Activated T-cell treated with anti-CD3 and anti-CD28 coated beads for 48 hours (primary cell): ENCODE results near the gene PRR20G.

Experiments used
- DNase-seq: peaks from one replicate; pipeline ENCODE4 v3.0.0-alpha.2; 2020; ENCODE audit warnings: low read depth

Gene PRR20G

GRCh38 chr3:127263586-127264231 is 24.1 kb downstream of the PRR20G start:
- DNase-seq, result no peak

- no peak for DNase-seq
Observed at GRCh38 chr3:127263037-127263436, 24.8 kb downstream of the PRR20G start.

GRCh38 chr3:127262533-127262932 is 25.3 kb downstream of the PRR20G start:
- DNase-seq, result no peak

GRCh38 chr3:127261925-127262324 is 25.9 kb downstream of the PRR20G start:
- no peak for DNase-seq

DNA sequence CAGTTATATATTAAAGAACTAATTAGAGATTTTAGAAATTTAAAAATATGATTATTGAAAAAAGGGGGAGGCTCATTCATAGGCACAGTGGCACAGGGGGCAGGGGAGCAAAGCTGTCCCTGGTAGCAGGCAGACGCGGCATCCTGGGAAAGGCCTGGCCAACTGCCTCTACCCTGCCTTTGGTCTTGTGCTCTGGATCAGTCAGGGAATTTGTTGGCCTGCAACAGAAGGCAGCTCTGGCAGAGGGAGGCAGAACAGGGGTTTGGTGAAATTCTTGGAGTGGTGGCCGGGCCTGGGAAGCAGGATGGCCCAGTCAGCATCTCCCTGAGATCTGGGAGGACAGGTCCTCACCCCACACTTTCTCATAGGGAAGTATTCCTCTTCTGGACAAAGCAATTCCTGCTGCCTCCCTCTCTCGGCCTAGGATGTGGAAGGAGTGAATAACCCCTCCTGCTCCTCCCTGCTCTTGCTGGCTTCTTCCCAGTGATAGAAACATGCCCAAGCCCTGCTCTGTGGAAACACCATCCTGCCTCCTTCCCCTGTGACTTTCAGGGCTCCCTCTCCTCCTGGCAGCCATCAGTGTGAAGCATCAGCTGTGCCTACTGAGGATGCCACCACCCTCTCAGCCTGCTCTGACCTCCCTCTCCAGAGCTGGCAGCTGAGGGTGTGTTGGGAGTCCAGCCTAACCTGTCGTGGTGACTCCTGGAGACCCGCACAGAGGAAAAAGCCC is 26.9 kb downstream of the PRR20G start:
- no peak for DNase-seq

DNA sequence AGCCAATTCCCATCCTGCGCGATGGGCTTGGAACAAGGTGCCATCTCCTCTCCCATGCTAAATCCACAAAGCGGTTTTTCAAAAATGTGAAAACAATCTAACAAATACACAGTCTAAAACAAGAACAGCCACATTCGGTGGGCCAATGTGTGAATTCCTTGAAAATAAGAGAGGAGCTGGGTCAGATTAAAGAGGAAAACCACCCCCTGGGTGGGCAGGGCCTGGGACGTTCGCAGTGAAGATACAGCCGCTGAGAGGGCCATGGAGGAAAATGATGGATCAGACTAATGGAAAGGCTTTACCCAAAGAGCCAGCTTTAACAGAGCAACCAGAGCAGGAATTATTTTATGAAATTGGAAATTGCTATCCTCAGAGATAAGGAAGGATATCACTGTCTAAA is 27.4 kb downstream of the PRR20G start:
- no peak for DNase-seq

- DNase-seq, result no peak
Observed at GRCh38 chr3:127259882-127260281, 28.0 kb downstream of the PRR20G start.

GRCh38 chr3:127258733-127259132 is 29.1 kb downstream of the PRR20G start:
- DNase-seq, result no peak

DNA sequence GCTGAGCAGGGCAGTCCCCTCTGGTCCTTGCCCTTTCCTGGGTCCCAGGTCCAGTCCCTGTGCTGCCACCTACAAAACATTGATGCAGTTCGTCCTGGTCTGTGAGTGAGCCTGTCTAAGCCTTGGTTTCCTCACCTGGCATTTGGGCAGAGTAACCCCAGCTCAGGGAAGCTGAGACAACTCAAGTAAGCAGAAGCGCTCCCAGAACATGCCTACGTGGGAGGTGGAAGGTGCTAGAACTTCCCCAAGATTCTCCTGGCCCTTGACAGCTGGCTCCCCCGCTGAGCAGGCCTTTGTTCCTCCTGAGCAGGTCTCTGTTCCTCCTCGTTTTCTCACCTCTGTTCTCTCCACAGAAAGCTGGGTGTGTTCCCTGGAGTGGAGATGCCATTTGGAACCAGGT is 30.5 kb downstream of the PRR20G start:
- DNase-seq, result no peak

DNA sequence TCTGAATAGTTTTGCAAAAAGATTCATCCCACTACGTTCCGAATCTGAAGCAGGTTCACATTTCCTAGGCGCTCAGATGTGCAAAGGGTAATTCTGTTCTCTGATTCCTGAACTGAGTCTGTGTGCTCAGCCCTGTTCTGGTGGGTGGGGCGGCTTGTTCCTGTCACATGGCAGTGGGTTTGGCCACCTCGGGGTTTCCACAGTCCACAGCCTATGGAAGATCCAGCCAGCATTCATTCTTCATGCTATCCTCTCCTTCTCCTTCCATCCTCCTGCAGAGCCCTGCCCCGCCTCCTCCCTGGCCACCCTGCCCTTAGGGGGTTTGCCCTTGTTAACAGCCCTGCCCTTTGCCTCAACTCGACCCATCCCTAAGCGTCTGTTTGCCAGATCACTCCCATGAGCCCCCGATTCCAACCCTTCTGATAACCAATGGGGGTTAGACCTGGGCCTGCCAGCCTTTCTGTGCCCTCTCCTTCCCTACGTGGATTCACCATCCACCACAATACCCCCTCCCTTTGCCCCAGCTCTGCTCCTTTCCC is 31.0 kb downstream of the PRR20G start:
- no peak for DNase-seq

DNA sequence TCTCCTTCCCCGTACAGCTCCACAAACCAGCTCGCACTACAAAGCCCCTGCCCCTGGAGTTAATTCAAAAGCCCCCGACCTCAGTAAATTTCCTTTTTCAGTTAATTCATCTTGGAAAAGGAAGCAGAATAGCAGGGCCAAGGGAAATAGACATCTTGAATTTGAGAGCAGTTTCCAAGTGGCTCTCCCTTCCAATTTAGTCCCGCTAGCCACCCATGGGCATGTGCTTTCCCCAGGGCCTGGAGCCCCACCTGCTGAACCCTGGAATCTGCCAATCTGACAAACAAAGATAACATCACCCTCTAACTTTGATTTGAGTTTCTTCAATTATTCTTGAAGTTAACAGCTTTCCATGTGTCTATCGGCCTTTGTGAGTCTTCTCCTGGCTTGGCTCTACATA is 31.7 kb downstream of the PRR20G start:
- no peak for DNase-seq

- DNase-seq, result no peak
Observed at GRCh38 chr3:127255516-127255915, 32.3 kb downstream of the PRR20G start.

DNA sequence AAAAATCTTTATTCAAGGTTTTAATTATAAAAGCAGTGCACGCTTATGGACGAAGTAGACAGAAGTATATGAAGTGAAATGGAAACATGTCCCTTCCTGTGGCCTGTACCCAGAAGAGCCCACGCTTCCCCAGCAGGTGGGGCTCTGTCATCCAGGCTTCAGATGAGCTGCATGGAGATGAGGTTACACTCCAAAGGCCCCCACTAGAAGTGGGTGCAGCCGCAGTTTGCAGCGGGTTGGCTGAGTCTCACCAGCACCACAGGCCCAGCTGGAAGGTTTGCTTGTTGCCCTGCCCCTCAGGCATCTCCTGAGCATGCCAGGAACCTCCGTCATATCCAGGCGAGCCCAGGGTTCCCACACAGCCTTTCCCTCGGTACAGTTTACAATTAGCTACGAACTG is 33.1 kb downstream of the PRR20G start:
- DNase-seq, result no peak

GRCh38 chr3:127254033-127254644 is 33.7 kb downstream of the PRR20G start:
- DNase-seq, result no peak

- DNase-seq, result no peak
Observed at GRCh38 chr3:127253491-127253890, 34.4 kb downstream of the PRR20G start.

GRCh38 chr3:127252446-127252845 is 35.4 kb downstream of the PRR20G start:
- DNase-seq, result no peak

DNA sequence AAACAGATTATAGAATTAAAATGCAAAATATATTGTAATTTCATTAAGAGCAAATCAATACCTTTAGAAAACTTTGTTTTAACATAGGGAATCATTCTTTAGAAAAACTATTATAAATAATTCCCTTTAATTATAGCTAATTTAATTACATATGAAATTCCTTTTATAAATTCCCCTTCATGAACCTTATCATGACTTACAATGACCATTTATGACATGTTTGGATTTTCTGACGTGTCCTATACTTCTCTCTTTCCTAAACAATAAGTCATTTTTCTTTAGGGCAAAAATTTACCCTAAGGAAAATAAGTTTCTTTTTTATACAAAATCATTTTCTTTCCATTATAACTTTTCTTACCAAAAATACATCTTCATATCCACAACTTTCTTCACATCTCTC is 37.8 kb downstream of the PRR20G start:
- DNase-seq, result no peak

- DNase-seq, result no peak
Observed at GRCh38 chr3:127247292-127247691, 40.6 kb downstream of the PRR20G start.

DNA sequence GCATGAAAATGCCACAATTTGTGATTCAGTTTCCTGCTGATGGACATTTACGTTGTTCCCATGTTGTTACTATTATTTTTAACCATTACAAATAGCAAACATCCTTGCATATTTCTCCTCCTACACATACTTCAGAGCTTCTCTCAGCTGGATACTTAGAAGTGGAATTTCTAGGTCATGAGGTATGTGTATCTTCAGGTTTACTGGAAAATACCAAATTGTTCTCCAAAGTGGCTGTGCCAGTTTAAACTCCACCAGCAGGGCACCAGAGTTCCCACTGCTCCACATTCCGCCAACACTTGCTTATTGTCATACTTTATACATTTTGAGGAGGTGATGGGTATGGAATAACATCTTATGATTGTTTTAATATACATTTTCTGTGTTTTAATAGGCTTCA is 49.2 kb downstream of the PRR20G start:
- no peak for DNase-seq

DNA sequence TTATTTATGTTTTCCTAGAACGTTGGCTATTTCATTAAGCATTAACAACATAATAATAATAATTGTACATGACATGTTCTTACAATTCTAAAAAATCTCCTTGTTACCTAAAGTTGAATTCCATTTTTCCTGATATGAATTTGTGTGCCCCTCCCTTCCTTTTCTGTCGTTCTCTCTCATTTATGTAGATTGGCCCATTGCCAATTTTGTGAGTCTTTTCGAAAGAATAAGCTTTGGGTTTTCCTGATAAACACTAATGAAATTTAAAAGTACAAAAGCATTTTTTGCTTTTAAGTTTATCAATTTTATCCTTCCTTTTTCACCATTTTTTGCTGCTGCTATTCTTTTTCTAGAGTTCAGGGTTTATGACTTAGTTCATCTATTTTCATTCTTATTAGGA is 50.0 kb downstream of the PRR20G start:
- no peak for DNase-seq

- DNase-seq, result no peak
Observed at GRCh38 chr3:127235706-127236105, 52.1 kb downstream of the PRR20G start.

- no peak for DNase-seq
Observed at GRCh38 chr3:127234778-127235177, 53.1 kb downstream of the PRR20G start.
